ENCODE results near the gene RAB27A. TPM values are rescaled to one million over a fixed set of nuclear protein-coding genes. Genes with fewer than 3 reads are reported as not detected.
"Not testable (repeated sequence)": the region's sequence is repeated elsewhere in the genome, so short reads cannot be mapped to it uniquely, and the experiment has no call there.

RAB27A gene
- total and polyA plus RNA-seq, 4 donors, result 20.5 to 67.5 (median 44.5) TPM

GRCh38 chr15:55257938-55258337 lies 31.7 kb downstream of the RAB27A start:
- no peaks in the 10 kb centered on the region for H3K27me3 ChIP-seq (ENCODE audit: control insufficient read depth in 1 of 2, insufficient read depth in 2 of 2, low read length in 1 of 2)
- no peak overlapping the region for H3K4me3 ChIP-seq (ENCODE audit: low read length in 2 of 2)
- H3K36me3 ChIP-seq (ENCODE audit: control insufficient read depth in 1 of 2, insufficient read depth in 2 of 2, low read length in 1 of 2), result no peaks in the 10 kb centered on the region
- no peak overlapping the region for H3K27ac ChIP-seq (ENCODE audit: low read depth in 1 of 2, low read length in 2 of 2)
- WGBS, 2 donors, result 95 to 100% methylated on average over 3 to 5 of the region's 5 CpGs
- DNase-seq, result no peak
- ATAC-seq (ENCODE audit: low FRiP score), result no peak
- no peaks in the 10 kb centered on the region for H3K9me3 ChIP-seq (ENCODE audit: control insufficient read depth, low read length)
- no peaks in the 10 kb centered on the region for H3K4me1 ChIP-seq (ENCODE audit: control insufficient read depth in 1 of 2, insufficient read depth in 2 of 2, low read length in 2 of 2)
- intact Hi-C loops (cut with DNase I), result no loop called here

- intact Hi-C loops (cut with DNase I), result no loop called here
- Histone ChIP-seq H3K36me3 (ENCODE audit: control insufficient read depth in 1 of 2, insufficient read depth in 2 of 2, low read length in 1 of 2) (no peaks in the 10 kb centered on the region), H3K27ac (ENCODE audit: low read depth in 1 of 2, low read length in 2 of 2) (no peak overlapping the region), H3K4me3 (ENCODE audit: low read length in 2 of 2) (no peak overlapping the region), H3K4me1 (ENCODE audit: control insufficient read depth in 1 of 2, insufficient read depth in 2 of 2, low read length in 2 of 2) (no peaks in the 10 kb centered on the region), H3K27me3 (ENCODE audit: control insufficient read depth in 1 of 2, insufficient read depth in 2 of 2, low read length in 1 of 2) (no peaks in the 10 kb centered on the region), H3K9me3 (ENCODE audit: control insufficient read depth, low read length) (no peaks in the 10 kb centered on the region)
- WGBS, 2 donors, result 100% methylated on average over 1 of the region's 1 CpG
- no peak for DNase-seq
- ATAC-seq (ENCODE audit: low FRiP score), result peak; percentile 36
Observed at GRCh38 chr15:55257012-55257670, 32.5 kb downstream of the RAB27A start.

- H3K4me3 ChIP-seq (ENCODE audit: low read length in 2 of 2), result no peak overlapping the region
- no peak for DNase-seq
- 86 to 87% methylated on average over 4 of the region's 4 CpGs for WGBS, 2 donors
- H3K27ac ChIP-seq (ENCODE audit: low read depth in 1 of 2, low read length in 2 of 2), result no peak overlapping the region
- H3K9me3 ChIP-seq (ENCODE audit: control insufficient read depth, low read length), result no peaks in the 10 kb centered on the region
- intact Hi-C loops (cut with DNase I), result no loop called here
- H3K27me3 ChIP-seq (ENCODE audit: control insufficient read depth in 1 of 2, insufficient read depth in 2 of 2, low read length in 1 of 2), result no peaks in the 10 kb centered on the region
- ATAC-seq (ENCODE audit: low FRiP score), result no peak
- H3K36me3 ChIP-seq (ENCODE audit: control insufficient read depth in 1 of 2, insufficient read depth in 2 of 2, low read length in 1 of 2), result no peaks in the 10 kb centered on the region
- H3K4me1 ChIP-seq (ENCODE audit: control insufficient read depth in 1 of 2, insufficient read depth in 2 of 2, low read length in 2 of 2), result no peaks in the 10 kb centered on the region
Observed at GRCh38 chr15:55256281-55257011, 33.2 kb downstream of the RAB27A start.

GRCh38 chr15:55255714-55256113 lies 33.9 kb downstream of the RAB27A start:
- intact Hi-C loops (cut with DNase I), result no loop called here
- ATAC-seq (ENCODE audit: low FRiP score) (no peak), DNase-seq (no peak)
- no peaks in the 10 kb centered on the region for H3K36me3 ChIP-seq (ENCODE audit: control insufficient read depth in 1 of 2, insufficient read depth in 2 of 2, low read length in 1 of 2)
- no peaks in the 10 kb centered on the region for H3K27me3 ChIP-seq (ENCODE audit: control insufficient read depth in 1 of 2, insufficient read depth in 2 of 2, low read length in 1 of 2)
- H3K4me3 ChIP-seq (ENCODE audit: low read length in 2 of 2), result no peak overlapping the region
- H3K9me3 ChIP-seq (ENCODE audit: control insufficient read depth, low read length), result no peaks in the 10 kb centered on the region
- no peak overlapping the region for H3K27ac ChIP-seq (ENCODE audit: low read depth in 1 of 2, low read length in 2 of 2)
- WGBS, 2 donors, result 82 to 84% methylated on average over 5 of the region's 5 CpGs
- no peaks in the 10 kb centered on the region for H3K4me1 ChIP-seq (ENCODE audit: control insufficient read depth in 1 of 2, insufficient read depth in 2 of 2, low read length in 2 of 2)

- H3K4me3 ChIP-seq (ENCODE audit: low read length in 2 of 2), result no peak overlapping the region
- no peaks in the 10 kb centered on the region for H3K27me3 ChIP-seq (ENCODE audit: control insufficient read depth in 1 of 2, insufficient read depth in 2 of 2, low read length in 1 of 2)
- ATAC-seq (ENCODE audit: low FRiP score) (no peak), DNase-seq (no peak)
- H3K27ac ChIP-seq (ENCODE audit: low read depth in 1 of 2, low read length in 2 of 2), result no peak overlapping the region
- H3K9me3 ChIP-seq (ENCODE audit: control insufficient read depth, low read length), result no peaks in the 10 kb centered on the region
- intact Hi-C loops (cut with DNase I), result no loop called here
- 82 to 86% methylated on average over 4 of the region's 4 CpGs for WGBS, 2 donors
- H3K4me1 ChIP-seq (ENCODE audit: control insufficient read depth in 1 of 2, insufficient read depth in 2 of 2, low read length in 2 of 2), result no peaks in the 10 kb centered on the region
- H3K36me3 ChIP-seq (ENCODE audit: control insufficient read depth in 1 of 2, insufficient read depth in 2 of 2, low read length in 1 of 2), result no peaks in the 10 kb centered on the region
Observed at GRCh38 chr15:55254916-55255679, 34.5 kb downstream of the RAB27A start.

GRCh38 chr15:55253580-55253979 lies 36.0 kb downstream of the RAB27A start:
- no peaks in the 10 kb centered on the region for H3K9me3 ChIP-seq (ENCODE audit: control insufficient read depth, low read length)
- no peaks in the 10 kb centered on the region for H3K27me3 ChIP-seq (ENCODE audit: control insufficient read depth in 1 of 2, insufficient read depth in 2 of 2, low read length in 1 of 2)
- H3K36me3 ChIP-seq (ENCODE audit: control insufficient read depth in 1 of 2, insufficient read depth in 2 of 2, low read length in 1 of 2), result peaks cover 0 to 2% of the 10 kb centered on the region in 2 donors
- 46 to 59% methylated on average over 3 of the region's 3 CpGs for WGBS, 2 donors
- no peak overlapping the region for H3K4me3 ChIP-seq (ENCODE audit: low read length in 2 of 2)
- no peaks in the 10 kb centered on the region for H3K4me1 ChIP-seq (ENCODE audit: control insufficient read depth in 1 of 2, insufficient read depth in 2 of 2, low read length in 2 of 2)
- no peak overlapping the region for H3K27ac ChIP-seq (ENCODE audit: low read depth in 1 of 2, low read length in 2 of 2)
- intact Hi-C loops (cut with DNase I), result no loop called here
- no peak for ATAC-seq (ENCODE audit: low FRiP score)
- no peak for DNase-seq

- WGBS, 2 donors, result 96 to 97% methylated on average over 8 of the region's 8 CpGs
- ATAC-seq (ENCODE audit: low FRiP score); H3K9me3 ChIP-seq (ENCODE audit: control insufficient read depth, low read length); H3K27me3 ChIP-seq (ENCODE audit: control insufficient read depth in 1 of 2, insufficient read depth in 2 of 2, low read length in 1 of 2); H3K27ac ChIP-seq (ENCODE audit: low read depth in 1 of 2, low read length in 2 of 2); H3K4me3 ChIP-seq (ENCODE audit: low read length in 2 of 2); H3K36me3 ChIP-seq (ENCODE audit: control insufficient read depth in 1 of 2, insufficient read depth in 2 of 2, low read length in 1 of 2); DNase-seq; H3K4me1 ChIP-seq (ENCODE audit: control insufficient read depth in 1 of 2, insufficient read depth in 2 of 2, low read length in 2 of 2); intact Hi-C loops (cut with DNase I): not testable (repeated sequence)
Observed at GRCh38 chr15:55252201-55252600, 37.4 kb downstream of the RAB27A start.

- DNase-seq (no peak), ATAC-seq (ENCODE audit: low FRiP score) (no peak)
- 86 to 88% methylated on average over 4 of the region's 4 CpGs for WGBS, 2 donors
- intact Hi-C loops (cut with DNase I), result no loop called here
- Histone ChIP-seq H3K36me3 (ENCODE audit: control insufficient read depth in 1 of 2, insufficient read depth in 2 of 2, low read length in 1 of 2) (peaks cover 0 to 2% of the 10 kb centered on the region in 2 donors), H3K27ac (ENCODE audit: low read depth in 1 of 2, low read length in 2 of 2) (no peak overlapping the region), H3K4me3 (ENCODE audit: low read length in 2 of 2) (no peak overlapping the region), H3K9me3 (ENCODE audit: control insufficient read depth, low read length) (no peaks in the 10 kb centered on the region), H3K27me3 (ENCODE audit: control insufficient read depth in 1 of 2, insufficient read depth in 2 of 2, low read length in 1 of 2) (no peaks in the 10 kb centered on the region), H3K4me1 (ENCODE audit: control insufficient read depth in 1 of 2, insufficient read depth in 2 of 2, low read length in 2 of 2) (no peaks in the 10 kb centered on the region)
Observed at GRCh38 chr15:55250941-55251340, 38.7 kb downstream of the RAB27A start.

Measured in aorta (tissue), 5 donors.